Upper lobe of left lung (tissue), 6 donors: ENCODE measurements around the gene KDM2A. TPM values are rescaled to one million over a fixed set of nuclear protein-coding genes. Genes with fewer than 3 reads are reported as not detected.
A peak's percentile ranks its signal among the peaks of the same experiment; 100 is the strongest.

Experiments
- ATAC-seq, 2 donors: fragments of 200-7000 bp; cut with Tn5 transposase; one replicate each; pipeline ENCODE4 v1.9.1; 2022; ENCODE audit warnings: mild to moderate bottlenecking in 2 of 2, moderate library complexity in 2 of 2; ENCODE audit not compliant: low FRiP score in 2 of 2
- DNase-seq, 2 donors: peaks; one replicate each; pipeline ENCODE4 v3.0.0-alpha.2; 2019 to 2020
- H3K27ac ChIP-seq, 4 donors: fragments of 200-600 bp; sonication (generic); one replicate each; pipeline ENCODE4 v1.5.1; 2016 to 2019
- H3K27me3 ChIP-seq, 4 donors: fragments of 200-600 bp; sonication (generic); one replicate each; pipeline ENCODE4 v1.5.1; 2017 to 2019
- H3K36me3 ChIP-seq, 4 donors: fragments of 200-600 bp; sonication (generic); one replicate each; pipeline ENCODE4 v1.5.1; 2016 to 2019
- H3K4me1 ChIP-seq, 4 donors: fragments of 200-600 bp; sonication (generic); one replicate each; pipeline ENCODE4 v1.5.1; 2018 to 2019
- H3K4me3 ChIP-seq, 4 donors: fragments of 200-600 bp; sonication (generic); one replicate each; pipeline ENCODE4 v1.5.1; 2017 to 2019; ENCODE audit warnings: mild to moderate bottlenecking in 2 of 4, moderate library complexity in 1 of 4
- H3K9me3 ChIP-seq, 4 donors: fragments of 200-600 bp; sonication (generic); one replicate each; pipeline ENCODE4 v1.5.1; 2018 to 2019
- CTCF ChIP-seq, 6 experiments: fragments of 450-650 bp in 4 of 6; fragments of 200-600 bp in 2 of 6; sonication (generic) in 2 of 6; IDR thresholded peaks; one replicate each; pipeline ENCODE4 v1.5.1; 2016 to 2019; ENCODE audit warnings: antibody characterized with exemption in 6 of 6
- EP300 ChIP-seq, 4 donors: sonication (generic); formaldehyde crosslinking; IDR thresholded peaks; one replicate each; pipeline ENCODE4 v1.5.1; 2017; ENCODE audit warnings: antibody characterized with exemption in 4 of 4, control low read depth in 2 of 4
- POLR2A ChIP-seq, 4 donors: fragments of 450-650 bp; IDR thresholded peaks; one replicate each; pipeline ENCODE4 v1.5.1; 2016 to 2017; ENCODE audit warnings: antibody characterized with exemption in 4 of 4, mild to moderate bottlenecking in 2 of 4
- POLR2AphosphoS5 ChIP-seq, 2 donors: sonication (generic); formaldehyde crosslinking; IDR thresholded peaks; one replicate each; pipeline ENCODE4 v1.5.1; 2017; ENCODE audit warnings: antibody characterized with exemption in 2 of 2
- WGBS, 2 donors: methylation state at CpG; one replicate each; pipeline ENCODE4 v1.1.5; 2017 to 2018; 5-methylcytosine and 5-hydroxymethylcytosine counted together
- total RNA-seq, 6 donors: library from RNA; depleted of rRNA in 4 of 6; stranded (reverse); fragments of >200 nt in 4 of 6; gene quantifications; one replicate each; pipeline versions ENCODE4 v1.1.0 to v1.2.1, GENCODE V29; 2016 to 2021
- donor health status: DM: no; HTN: no; CAD: no; lungs with moderate emphysema.
- donor health status: DM: no; HTN: yes; CAD: no; lungs with severe emphysema.

Gene KDM2A
- total RNA-seq, 6 donors from 2014 or later, result 63.1 to 229 (median 74.0) TPM

- ATAC-seq (no peak), DNase-seq (peak in 1 of 2 donors; percentile 19)
- Histone ChIP-seq H3K36me3 (peaks cover 18 to 51% (median 38%) of the 10 kb centered on the region in 4 donors), H3K27me3 (no peaks in the 10 kb centered on the region), H3K4me3 (peak overlapping the region in 3 of 4 donors; percentile 83 to 99 (median 93)), H3K4me1 (peaks cover 23 to 39% (median 28%) of the 10 kb centered on the region in 4 donors), H3K9me3 (no peaks in the 10 kb centered on the region), H3K27ac (peak overlapping the region in 3 of 4 donors; percentile 91 to 96 (median 94))
- WGBS, 2 donors, result 84 to 86% methylated on average over 5 to 14 of the region's 14 CpGs
- no peak for TF ChIP-seq EP300 (IDR thresholded peaks at IDR 0.05)
- no peak for TF ChIP-seq POLR2AphosphoS5 (IDR thresholded peaks at IDR 0.05)
- TF ChIP-seq POLR2A (IDR thresholded peaks at IDR 0.05), result no peak
- no peak for TF ChIP-seq CTCF (IDR thresholded peaks at IDR 0.05)
Measured at GRCh38 chr11:67304511-67305113, 185.5 kb downstream of the KDM2A start.

GRCh38 chr11:67306769-67307544, 187.9 kb downstream of the KDM2A start:
- Histone ChIP-seq H3K4me1 (peaks cover 18 to 29% (median 23%) of the 10 kb centered on the region in 4 donors), H3K27ac (no peak overlapping the region), H3K4me3 (no peak overlapping the region), H3K9me3 (no peaks in the 10 kb centered on the region), H3K36me3 (peaks cover 14 to 49% (median 32%) of the 10 kb centered on the region in 4 donors), H3K27me3 (no peaks in the 10 kb centered on the region)
- no peak for ATAC-seq
- TF ChIP-seq POLR2A (IDR thresholded peaks at IDR 0.05) (no peak), EP300 (IDR thresholded peaks at IDR 0.05) (no peak), CTCF (IDR thresholded peaks at IDR 0.05) (no peak), POLR2AphosphoS5 (IDR thresholded peaks at IDR 0.05) (no peak)
- DNase-seq, result peak in 1 of 2 donors; percentile 52
- 93 to 94% methylated on average over 11 to 18 of the region's 19 CpGs for WGBS, 2 donors

- ATAC-seq, result no peak
- peak; percentile 18 to 71 for DNase-seq
- Histone ChIP-seq H3K27ac (no peak overlapping the region), H3K36me3 (peaks cover 14 to 49% (median 32%) of the 10 kb centered on the region in 4 donors), H3K9me3 (no peaks in the 10 kb centered on the region), H3K4me1 (peaks cover 15 to 26% (median 21%) of the 10 kb centered on the region in 4 donors), H3K27me3 (no peaks in the 10 kb centered on the region), H3K4me3 (no peak overlapping the region)
- WGBS, 2 donors, result 90 to 94% methylated on average over 10 to 12 of the region's 12 CpGs
- no peak for TF ChIP-seq POLR2AphosphoS5 (IDR thresholded peaks at IDR 0.05)
- no peak for TF ChIP-seq CTCF (IDR thresholded peaks at IDR 0.05)
- no peak for TF ChIP-seq POLR2A (IDR thresholded peaks at IDR 0.05)
- TF ChIP-seq EP300 (IDR thresholded peaks at IDR 0.05), result no peak
Measured at GRCh38 chr11:67307545-67308001, 188.5 kb downstream of the KDM2A start.

Other genes with a start within 250 kb of the KDM2A start
- gene PC, start 160.9 kb upstream of the KDM2A start, total RNA-seq, result 10 to 100 TPM in 4 of 6 donors, 1 to 10 TPM in 2; 5.0 to 49.9 (median 20.9) TPM
- not detected for gene C11orf86, start 144.0 kb upstream of the KDM2A start, total RNA-seq
- under 1 TPM in 3 of 6 donors, not detected in 3; 0.14 to 0.24 (median 0.15) TPM for gene SYT12, start 96.1 kb upstream of the KDM2A start, total RNA-seq
- gene RHOD, start 62.4 kb upstream of the KDM2A start, total RNA-seq, result 10 to 100 TPM; 14.5 to 37.7 (median 18.1) TPM
- gene GRK2, start 147.2 kb downstream of the KDM2A start, total RNA-seq, result 100 to 1,000 TPM in 4 of 6 donors, 10 to 100 TPM in 2; 76.9 to 232 (median 117) TPM
- gene ANKRD13D, start 170.0 kb downstream of the KDM2A start, total RNA-seq, result 100 to 1,000 TPM in 2 of 6 donors, 10 to 100 TPM in 4; 47.4 to 221 (median 78.3) TPM
- 10 to 100 TPM; 35.9 to 99.2 (median 53.8) TPM for gene SSH3, start 184.3 kb downstream of the KDM2A start, total RNA-seq
- gene POLD4, start 234.3 kb downstream of the KDM2A start, total RNA-seq, result 100 to 1,000 TPM in 4 of 6 donors, 10 to 100 TPM in 2; 55.5 to 173 (median 106) TPM